GM20431 (cell line): ENCODE results near the gene INKA2.

Source experiments
- in situ Hi-C: fragments of 300-500 bp; cut with MseI, MboI; formaldehyde crosslinking; loops from one replicate; pipeline ENCODE4 v1.15.0; 2020; ENCODE audit warnings: low sequenced_read_pairs; ENCODE audit not compliant: unreplicated experiment

Gene INKA2

DNA sequence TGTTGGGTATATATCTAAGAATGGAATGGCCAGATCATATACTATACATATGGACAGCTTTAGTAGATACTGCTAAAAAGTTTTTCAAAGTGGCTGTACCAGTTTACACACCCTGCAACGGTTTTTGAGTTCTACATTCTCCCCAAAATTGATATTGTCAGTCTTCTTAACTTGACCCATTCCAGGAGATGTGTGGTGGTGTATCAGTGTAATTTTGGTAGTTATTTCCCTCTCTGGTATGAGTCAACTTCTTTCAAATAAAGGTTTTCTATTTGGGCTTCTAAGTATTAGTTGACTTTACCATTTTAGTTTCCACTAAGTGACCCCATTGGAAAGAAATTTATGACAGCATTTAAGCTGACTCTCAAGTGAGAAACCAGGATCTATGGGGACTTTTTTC is 29.2 kb downstream of the INKA2 start:
- in situ Hi-C loops = no loop called here

DNA sequence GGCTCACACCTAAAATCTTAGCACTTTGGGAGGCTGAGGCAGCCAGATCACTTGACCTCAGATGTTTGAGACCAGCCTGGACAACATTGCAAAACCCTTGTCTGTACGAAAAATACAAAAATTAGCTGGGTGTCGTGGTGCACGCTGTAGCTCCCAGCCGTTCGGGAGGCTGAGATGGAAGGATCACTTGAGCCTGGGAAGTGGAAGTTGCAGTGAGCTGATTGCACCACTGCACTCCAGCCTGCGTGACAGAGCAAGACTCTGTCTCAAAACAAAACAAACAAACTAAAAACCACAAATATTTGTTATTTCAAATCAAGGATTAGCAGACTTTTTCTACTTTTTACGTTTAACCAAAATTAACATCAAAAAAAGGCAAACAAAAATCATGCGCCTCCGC is 31.3 kb downstream of the INKA2 start:
- in situ Hi-C loops = no loop called here

DNA sequence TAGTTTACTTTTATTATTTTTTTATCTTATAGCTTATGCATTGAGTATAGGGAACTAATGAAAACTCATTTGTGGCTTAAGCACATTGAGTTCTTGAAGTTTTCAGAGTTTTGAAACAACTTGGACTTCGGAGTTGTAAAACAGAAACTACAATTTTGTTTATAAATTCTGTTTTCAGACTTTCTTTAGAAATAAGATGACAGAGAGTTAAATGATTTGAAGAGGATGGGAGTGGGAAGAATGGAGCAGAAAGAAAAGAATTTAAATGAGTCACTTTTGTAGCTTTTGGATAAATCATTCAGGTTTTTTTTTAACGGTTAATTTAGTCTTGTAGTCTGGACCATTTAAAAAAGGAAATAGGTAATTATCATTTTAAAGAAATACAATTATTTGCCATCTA is 32.3 kb downstream of the INKA2 start:
- in situ Hi-C loops = no loop called here

DNA sequence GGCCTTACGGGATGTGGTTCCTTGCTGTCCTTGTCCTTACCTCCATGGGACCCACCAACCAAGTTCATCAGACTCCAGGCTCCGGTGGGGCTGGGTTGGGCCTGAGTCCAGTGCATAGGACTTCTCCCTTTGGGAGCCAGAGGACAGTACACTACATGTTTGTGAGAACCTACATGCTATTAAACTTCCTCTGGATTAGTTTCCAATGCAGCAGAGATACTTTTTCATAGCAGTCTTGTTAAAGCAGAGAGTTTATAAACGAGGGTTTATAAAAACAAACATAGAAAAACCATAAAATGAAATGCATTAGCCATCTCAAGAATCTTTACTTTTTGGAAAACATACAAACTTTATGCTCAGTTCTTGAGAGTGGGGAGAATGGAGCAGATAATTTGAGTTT is 33.4 kb downstream of the INKA2 start:
- in situ Hi-C loops = no loop called here

DNA sequence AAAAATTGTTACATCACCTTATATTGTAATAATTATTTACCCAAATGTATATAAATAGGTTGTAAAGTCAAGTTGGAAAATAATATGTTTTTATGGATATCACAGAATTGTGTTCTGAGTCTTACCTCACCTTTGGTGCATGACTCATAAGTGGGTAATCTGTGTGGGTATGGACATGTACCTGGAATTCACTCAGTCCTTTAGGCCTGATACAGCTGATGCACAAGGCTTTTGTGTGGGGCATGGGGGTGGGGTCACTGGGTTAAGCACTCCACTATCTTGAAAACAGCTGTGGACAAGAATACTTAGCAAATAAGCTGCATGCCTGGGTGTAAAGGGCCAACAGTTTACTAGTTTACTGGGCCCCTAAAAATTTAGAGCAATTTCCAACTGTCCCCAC is 34.4 kb downstream of the INKA2 start:
- in situ Hi-C loops = no loop called here

DNA sequence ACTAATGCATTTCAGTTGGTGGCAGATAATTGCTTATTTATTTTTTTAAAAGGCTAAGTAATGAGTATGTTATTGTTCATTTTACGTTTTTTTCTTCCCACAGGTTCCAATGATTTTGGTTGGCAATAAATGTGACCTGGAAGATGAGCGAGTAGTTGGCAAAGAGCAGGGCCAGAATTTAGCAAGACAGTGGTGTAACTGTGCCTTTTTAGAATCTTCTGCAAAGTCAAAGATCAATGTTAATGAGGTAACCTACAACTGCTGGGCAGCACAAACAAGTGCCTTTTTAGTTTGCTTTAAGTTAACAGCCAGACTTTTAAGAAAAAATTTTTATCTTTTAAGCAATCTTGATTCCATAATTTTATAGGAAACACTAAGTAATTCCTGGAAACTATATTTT is 35.0 kb downstream of the INKA2 start:
- in situ Hi-C loops = no loop called here

DNA sequence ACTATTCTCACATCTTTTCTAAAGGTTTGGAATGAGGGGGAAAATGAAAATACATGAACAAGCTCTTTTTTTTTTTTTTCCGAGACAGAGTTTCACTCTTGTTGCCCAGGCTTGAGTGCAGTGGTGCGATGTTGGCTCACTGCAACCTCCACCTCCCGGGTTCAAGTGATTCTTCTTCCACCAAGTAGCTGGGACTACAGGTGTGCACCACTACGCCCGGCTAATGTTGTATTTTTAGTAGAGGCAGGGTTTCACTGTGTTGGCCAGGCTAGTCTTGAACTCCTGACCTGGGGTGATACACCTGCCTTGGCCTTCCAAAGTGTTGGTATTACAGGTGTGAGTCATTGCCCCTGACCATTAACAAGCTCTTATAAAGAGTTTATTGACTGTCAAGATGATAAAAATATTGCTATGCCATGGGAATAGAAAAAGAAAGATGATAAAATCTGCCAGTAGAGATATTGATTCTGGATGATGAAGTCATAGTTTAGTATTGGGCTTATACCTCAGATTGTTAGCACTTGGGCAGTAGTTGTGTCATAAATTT is 36.6 kb downstream of the INKA2 start:
- in situ Hi-C loops = no loop called here

DNA sequence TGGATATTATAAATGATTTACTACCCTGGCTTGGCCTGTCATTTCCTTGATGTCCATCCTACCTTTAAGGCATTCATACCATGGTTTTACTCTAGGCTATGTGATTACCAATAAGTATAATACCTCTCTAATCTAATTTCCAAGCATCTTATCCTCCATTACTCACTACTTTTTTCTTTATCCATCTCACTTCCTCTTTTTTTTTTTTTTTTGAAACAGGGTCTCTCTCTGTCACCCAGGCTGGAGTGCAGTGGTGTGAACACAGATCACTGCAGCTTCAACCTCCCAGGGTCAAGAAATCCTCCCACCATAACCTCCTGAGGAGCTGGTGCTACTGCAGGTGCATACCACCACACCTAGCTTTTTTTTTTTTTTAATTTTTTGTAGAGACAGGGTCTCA is 39.9 kb downstream of the INKA2 start:
- in situ Hi-C loops = no loop called here

DNA sequence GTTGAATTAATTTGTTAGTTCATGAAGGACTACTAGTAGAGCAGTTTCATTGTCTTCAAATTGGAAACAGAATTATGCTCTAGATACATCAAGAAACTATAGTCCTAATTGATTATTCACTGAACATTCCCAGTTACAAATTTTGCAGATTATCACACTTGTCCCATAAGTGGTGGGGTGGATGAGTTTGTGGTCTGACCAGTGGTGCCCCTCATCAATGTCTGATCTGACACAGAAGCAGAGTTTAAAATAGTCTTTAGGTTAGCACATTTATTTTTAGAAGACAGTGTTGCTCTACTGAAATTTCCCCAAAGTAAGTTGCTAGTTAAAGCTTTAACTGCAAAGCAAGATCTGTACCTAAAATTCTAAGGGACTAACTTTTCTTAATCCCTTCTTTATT is 42.9 kb downstream of the INKA2 start:
- in situ Hi-C loops = no loop called here

DNA sequence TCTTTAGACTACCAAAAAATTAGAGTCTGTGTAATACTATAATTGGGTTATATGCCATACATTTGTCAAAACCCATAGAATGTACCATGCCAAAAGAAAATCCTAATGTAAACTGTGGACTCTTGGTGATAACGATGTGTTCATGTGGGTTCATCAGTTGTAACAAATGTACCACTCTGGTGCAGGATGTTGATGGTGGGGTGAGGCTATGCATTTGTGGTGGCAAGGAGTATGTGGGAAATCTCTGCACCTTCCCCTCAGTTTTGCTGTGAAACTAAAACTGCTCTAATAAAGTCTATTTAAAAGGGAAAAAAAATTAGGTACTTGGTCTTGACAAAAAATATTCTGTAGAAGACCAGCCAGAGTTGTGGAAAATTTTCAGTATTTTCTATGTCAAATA is 43.4 kb downstream of the INKA2 start:
- in situ Hi-C loops = no loop called here

DNA sequence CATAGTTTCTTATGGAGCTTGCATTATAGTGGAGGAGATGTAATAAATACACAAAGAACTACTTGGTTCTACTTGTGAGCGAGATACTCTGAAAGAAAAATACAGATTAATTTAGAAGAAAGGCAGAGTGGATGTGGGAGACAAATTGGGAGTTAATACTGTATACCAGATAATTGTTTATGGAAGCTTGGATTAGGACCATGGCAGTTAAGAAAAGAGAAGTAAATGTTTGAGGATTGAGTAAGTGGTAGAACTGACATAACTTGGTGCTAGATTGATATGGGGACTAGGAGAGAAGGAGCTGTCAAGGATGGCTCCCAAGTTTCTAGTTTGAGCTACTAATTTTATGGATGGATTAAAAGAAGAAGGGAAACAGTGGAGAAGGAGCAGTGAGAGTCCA is 47.3 kb downstream of the INKA2 start:
- in situ Hi-C loops = no loop called here

DNA sequence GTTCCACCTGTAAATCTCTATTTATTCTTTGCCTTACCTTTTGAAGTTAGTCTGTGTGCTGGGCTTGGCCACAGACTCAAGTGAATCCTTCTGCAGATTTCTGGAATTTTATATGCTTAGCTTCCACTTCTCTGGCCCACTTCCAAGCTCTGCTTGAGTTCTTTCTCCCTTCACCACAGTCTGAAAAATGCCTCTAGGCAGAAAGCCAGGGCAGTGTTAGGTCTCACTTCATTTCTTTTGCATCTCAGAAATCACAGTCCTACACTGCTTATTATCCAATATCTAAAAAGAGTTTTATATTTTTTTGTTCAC is 48.9 kb downstream of the INKA2 start:
- in situ Hi-C loops = no loop called here
